HEK293 (cell line): ENCODE measurements around the gene COBL.

Experiments
- KLF9 ChIP-seq: fragments of 450-650 bp; formaldehyde crosslinking; IDR thresholded peaks from 2 replicates; pipeline ENCODE4 v1.5.1; 2016; ENCODE audit warnings: missing biosample characterization, missing genetic modification characterization, low read depth
- ZNF184 ChIP-seq: fragments of 450-650 bp; IDR thresholded peaks from 2 replicates; pipeline ENCODE4 v1.5.1; 2018; ENCODE audit warnings: missing biosample characterization, mild to moderate bottlenecking, missing genetic modification characterization

DNA sequence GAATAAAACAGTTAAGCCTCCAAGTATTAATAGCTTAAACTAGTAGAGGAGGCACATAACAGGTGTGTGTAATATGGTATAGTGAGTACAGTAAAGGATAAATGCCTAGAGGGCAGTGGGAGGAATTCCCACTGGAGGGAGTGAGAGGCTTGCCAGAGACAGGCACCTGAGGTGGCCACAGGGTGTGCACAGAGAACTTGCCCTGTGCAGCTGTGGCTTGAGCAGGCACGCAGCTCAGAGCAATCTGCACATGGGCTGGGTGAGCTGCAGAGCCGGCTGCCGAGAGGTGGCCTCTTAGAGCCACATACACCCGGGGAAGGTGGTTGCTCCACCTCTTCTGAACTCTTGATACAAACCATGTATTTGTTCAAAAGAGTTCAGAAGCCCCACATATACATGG is 237.1 kb downstream of the COBL start:
- TF ChIP-seq ZNF184 (no peak), KLF9 (tag by site-specific recombination) (no peak)
